Thyroid gland (tissue), 4 donors: Measurements from ENCODE around the gene HNRNPA2B1. TPM values are rescaled to one million over a fixed set of nuclear protein-coding genes. Genes with fewer than 3 reads are reported as not detected.

Source experiments
- DNase-seq, 2 donors: peaks; one replicate each; pipeline ENCODE4 v3.0.0-alpha.2; 2019
- H3K27ac ChIP-seq, 3 donors: fragments of 200-600 bp; sonication (generic); 1 replicate in 2 of 3; 2 replicates in 1 of 3; pipeline ENCODE4 v1.5.1; 2016 to 2019; ENCODE audit warnings: mild to moderate bottlenecking in 1 of 3, moderate library complexity in 1 of 3
- H3K27me3 ChIP-seq: fragments of 200-600 bp; sonication (generic); one replicate; pipeline ENCODE4 v1.5.1; 2019
- H3K36me3 ChIP-seq, 2 donors: fragments of 200-600 bp; sonication (generic); one replicate each; pipeline ENCODE4 v1.5.1; 2016 to 2019
- H3K4me1 ChIP-seq, 2 donors: fragments of 200-600 bp; sonication (generic); one replicate each; pipeline ENCODE4 v1.5.1; 2017 to 2019
- H3K4me3 ChIP-seq, 3 donors: fragments of 200-600 bp; sonication (generic); replicated peaks in 1 of 3; 1 replicate in 2 of 3; 2 replicates in 1 of 3; pipeline ENCODE4 v1.5.1; 2016; ENCODE audit warnings: mild to moderate bottlenecking in 1 of 3
- H3K9me3 ChIP-seq: fragments of 200-600 bp; sonication (generic); one replicate; pipeline ENCODE4 v1.5.1; 2017
- CTCF ChIP-seq, 6 experiments: fragments of 200-600 bp in 3 of 6; fragments of 450-650 bp in 3 of 6; sonication (generic) in 3 of 6; IDR thresholded peaks; one replicate each; pipeline ENCODE4 v1.5.1; 2016 to 2019; ENCODE audit warnings: antibody characterized with exemption in 6 of 6, mild to moderate bottlenecking in 2 of 6, inconsistent platforms in 1 of 6, moderate library complexity in 1 of 6
- POLR2A ChIP-seq, 2 donors: fragments of 450-650 bp; IDR thresholded peaks; one replicate each; pipeline ENCODE4 v1.6.1; 2017; ENCODE audit warnings: antibody characterized with exemption in 2 of 2, mild to moderate bottlenecking in 2 of 2, moderate library complexity in 1 of 2
- WGBS, 2 donors: methylation state at CpG; one replicate each; pipeline ENCODE4 v1.1.5; 2017; 5-methylcytosine and 5-hydroxymethylcytosine counted together
- intact Hi-C: fragments of 100-400 bp; cut with DNase I; formaldehyde crosslinking; loops from one replicate; pipeline ENCODE4 v1.15.1; 2023
- total RNA-seq, 4 donors: library from RNA; depleted of rRNA; stranded (reverse); fragments of >200 nt; gene quantifications; one replicate each; pipeline ENCODE4 v1.2.3, GENCODE V29; 2016

Gene HNRNPA2B1
- total RNA-seq, 4 donors from 2014 or later = 192 to 303 (median 239) TPM

GRCh38 chr7:26193432-26194207, 6.9 kb downstream of the HNRNPA2B1 start:
- no peaks in the 10 kb centered on the region for H3K9me3 ChIP-seq
- TF ChIP-seq POLR2A (IDR thresholded peaks at IDR 0.05) (no peak), CTCF (IDR thresholded peaks at IDR 0.05) (no peak)
- WGBS, 2 donors = 81 to 83% methylated on average over 8 of the region's 8 CpGs
- no peak for DNase-seq
- H3K4me1 ChIP-seq = peaks cover 12 to 39% of the 10 kb centered on the region in 2 donors
- peaks cover 82 to 85% of the 10 kb centered on the region in 2 donors for H3K36me3 ChIP-seq
- intact Hi-C loops = no loop called here
- no peak overlapping the region for H3K27ac ChIP-seq
- H3K4me3 ChIP-seq = no peak overlapping the region
- H3K27me3 ChIP-seq = no peaks in the 10 kb centered on the region

- intact Hi-C loops = no loop called here
These were observed 8.0 kb downstream of the HNRNPA2B1 start for GRCh38 chr7:26192485-26193087.

GRCh38 chr7:26191974-26192479, 8.5 kb downstream of the HNRNPA2B1 start:
- peaks cover 7 to 33% of the 10 kb centered on the region in 2 donors for H3K4me1 ChIP-seq
- H3K36me3 ChIP-seq = peaks cover 83 to 88% of the 10 kb centered on the region in 2 donors
- intact Hi-C loops = no loop called here
- WGBS, 2 donors = 79 to 86% methylated on average over 1 of the region's 1 CpG
- no peak for DNase-seq
- no peaks in the 10 kb centered on the region for H3K27me3 ChIP-seq
- H3K4me3 ChIP-seq = no peak overlapping the region
- no peak overlapping the region for H3K27ac ChIP-seq
- no peaks in the 10 kb centered on the region for H3K9me3 ChIP-seq
- TF ChIP-seq POLR2A (IDR thresholded peaks at IDR 0.05) = no peak
- no peak for TF ChIP-seq CTCF (IDR thresholded peaks at IDR 0.05)

More at GRCh38 chr7:26192485-26193087, 8.0 kb downstream of the HNRNPA2B1 start:
- no peak for TF ChIP-seq POLR2A (IDR thresholded peaks at IDR 0.05)
- no peak for TF ChIP-seq CTCF (IDR thresholded peaks at IDR 0.05)
- Histone ChIP-seq H3K27me3 (no peaks in the 10 kb centered on the region), H3K36me3 (peaks cover 86 to 91% of the 10 kb centered on the region in 2 donors), H3K4me1 (peaks cover 9 to 39% of the 10 kb centered on the region in 2 donors), H3K4me3 (no peak overlapping the region), H3K27ac (no peak overlapping the region), H3K9me3 (no peaks in the 10 kb centered on the region)
- DNase-seq = no peak
- WGBS, 2 donors = 77% methylated on average over 3 of the region's 3 CpGs

GRCh38 chr7:26191233-26191973, 9.1 kb downstream of the HNRNPA2B1 start:
- TF ChIP-seq CTCF (IDR thresholded peaks at IDR 0.05) = no peak
- no peak for TF ChIP-seq POLR2A (IDR thresholded peaks at IDR 0.05)
- Histone ChIP-seq H3K4me1 (peaks cover 4 to 27% of the 10 kb centered on the region in 2 donors), H3K27me3 (no peaks in the 10 kb centered on the region), H3K27ac (no peak overlapping the region), H3K36me3 (peaks cover 77 to 81% of the 10 kb centered on the region in 2 donors), H3K4me3 (no peak overlapping the region), H3K9me3 (no peaks in the 10 kb centered on the region)
- intact Hi-C loops = no loop called here
- 86% methylated on average over 7 of the region's 7 CpGs for WGBS, 2 donors
- no peak for DNase-seq
